IMR-90 (cell line): ENCODE measurements around the gene ANKDD1A. TPM values are rescaled to one million over a fixed set of nuclear protein-coding genes. Genes with fewer than 3 reads are reported as not detected.
A peak's percentile ranks its signal among the peaks of the same experiment; 100 is the strongest.

ENCODE experiments used
- ATAC-seq: fragments of 200-7000 bp; cut with Tn5 transposase; 2 replicates; pipeline ENCODE4 v1.9.1; 2020; ENCODE audit warnings: low read depth, mild to moderate bottlenecking, moderate library complexity
- BruUV-seq: library from RNA; stranded (reverse); fragments of 400-500 nt; replicated peaks from 2 replicates; lab custom pipeline; 2021; lab: Mats Ljungman, UMichigan
- CTCF ChIA-PET: fragments of 300-600 bp; formaldehyde crosslinking; extraction: SDS; loops from one replicate; lab custom pipeline; 2021; ENCODE audit warnings: antibody characterized with exemption; lab: Yijun Ruan, JAX
- POLR2A ChIA-PET: fragments of 300-600 bp; sonication (Branson Sonifier 250); formaldehyde crosslinking; loops from one replicate; lab custom pipeline; 2022; ENCODE audit warnings: antibody characterized with exemption; ENCODE audit not compliant: unreplicated experiment; lab: Charles Lee
- DNase-seq: peaks from one replicate; pipeline ENCODE4 v3.0.0; 2013
- H2AFZ ChIP-seq: replicated peaks from 2 replicates; pipeline ENCODE3; 2013; ENCODE audit warnings: low read length, mild to moderate bottlenecking; ENCODE audit not compliant: poor library complexity
- H2AK5ac ChIP-seq: 2 replicates; pipeline ENCODE4 v1.6.1; 2013; ENCODE audit warnings: low read depth, low read length, inconsistent platforms
- H2AK9ac ChIP-seq: replicated peaks from 2 replicates; pipeline ENCODE3; 2013; ENCODE audit warnings: mild to moderate bottlenecking, low read depth, low read length, moderate library complexity; ENCODE audit not compliant: poor library complexity
- H2BK120ac ChIP-seq: 2 replicates; pipeline ENCODE4 v1.6.1; 2013; ENCODE audit warnings: low read depth, low read length, inconsistent platforms
- H2BK15ac ChIP-seq: 3 replicates; pipeline ENCODE4 v1.6.1; 2013; ENCODE audit warnings: low read depth, low read length, inconsistent platforms
- H2BK20ac ChIP-seq: 2 replicates; pipeline ENCODE4 v1.6.1; 2013; ENCODE audit warnings: low read depth, mild to moderate bottlenecking, inconsistent platforms, low read length, moderate library complexity
- H2BK5ac ChIP-seq: 2 replicates; pipeline ENCODE4 v1.6.1; 2013; ENCODE audit warnings: mild to moderate bottlenecking, low read depth, low read length, inconsistent platforms; ENCODE audit not compliant: poor library complexity, severe bottlenecking
- H3K14ac ChIP-seq: replicated peaks from 2 replicates; pipeline ENCODE4 v1.6.1; 2013; ENCODE audit warnings: low read depth, low read length, inconsistent platforms
- H3K18ac ChIP-seq: 2 replicates; pipeline ENCODE4 v1.6.1; 2013; ENCODE audit warnings: low read depth, low read length, control low read depth
- H3K23ac ChIP-seq: 2 replicates; pipeline ENCODE4 v1.6.1; 2013; ENCODE audit warnings: low read depth, low read length, inconsistent platforms
- H3K27ac ChIP-seq: 2 replicates; pipeline ENCODE4 v1.5.1; 2013; ENCODE audit warnings: mild to moderate bottlenecking, control low read depth, low read length; ENCODE audit not compliant: insufficient read depth
- H3K27me3 ChIP-seq: 2 replicates; pipeline ENCODE4 v1.6.1; 2013; ENCODE audit warnings: low read length; ENCODE audit not compliant: control insufficient read depth, insufficient read depth
- H3K36me3 ChIP-seq: 2 replicates; pipeline ENCODE4 v1.6.1; 2013; ENCODE audit warnings: low read length, mixed read lengths; ENCODE audit not compliant: control insufficient read depth, insufficient read depth
- H3K4ac ChIP-seq: 2 replicates; pipeline ENCODE4 v1.6.1; 2013; ENCODE audit warnings: low read depth, low read length, inconsistent platforms
- H3K4me1 ChIP-seq: 2 replicates; pipeline ENCODE4 v1.6.1; 2013; ENCODE audit warnings: low read length, mixed read lengths; ENCODE audit not compliant: control insufficient read depth, insufficient read depth
- H3K4me2 ChIP-seq: 2 replicates; pipeline ENCODE4 v1.6.1; 2013; ENCODE audit warnings: low read depth, mild to moderate bottlenecking, control low read depth, low read length, moderate library complexity
- H3K4me3 ChIP-seq: 2 replicates; pipeline ENCODE4 v1.5.1; 2013; ENCODE audit warnings: low read depth, mild to moderate bottlenecking, control low read depth, low read length, moderate library complexity; ENCODE audit not compliant: insufficient read depth
- H3K56ac ChIP-seq: 2 replicates; pipeline ENCODE4 v1.6.1; 2013; ENCODE audit warnings: low read length, inconsistent platforms; ENCODE audit not compliant: insufficient read depth; ENCODE audit errors: extremely low read depth
- H3K79me1 ChIP-seq, 2 experiments: 2 replicates each; pipeline ENCODE4 v1.6.1; 2013; ENCODE audit warnings: low read length in 2 of 2, inconsistent platforms in 1 of 2, low read depth in 1 of 2
- H3K9ac ChIP-seq: 2 replicates; pipeline ENCODE4 v1.6.1; 2013; ENCODE audit warnings: low read depth, low read length, control low read depth
- H3K9me1 ChIP-seq: 2 replicates; pipeline ENCODE4 v1.6.1; 2013; ENCODE audit warnings: low read length, inconsistent platforms; ENCODE audit not compliant: insufficient read depth
- H3K9me3 ChIP-seq: 2 replicates; pipeline ENCODE4 v1.6.1; 2013; ENCODE audit warnings: low read length; ENCODE audit not compliant: control insufficient read depth, insufficient read depth
- H4K20me1 ChIP-seq: 2 replicates; pipeline ENCODE4 v1.6.1; 2013; ENCODE audit warnings: low read length, inconsistent platforms; ENCODE audit not compliant: insufficient read depth
- H4K5ac ChIP-seq: 2 replicates; pipeline ENCODE4 v1.6.1; 2013; ENCODE audit warnings: mild to moderate bottlenecking, low read depth, low read length, control low read depth
- H4K8ac ChIP-seq, 2 experiments: 2 replicates each; pipeline ENCODE4 v1.6.1; 2013; ENCODE audit warnings: low read depth in 2 of 2, low read length in 2 of 2, control low read depth in 1 of 2, inconsistent platforms in 1 of 2
- H4K91ac ChIP-seq: 2 replicates; pipeline ENCODE4 v1.6.1; 2013; ENCODE audit warnings: low read depth, low read length, inconsistent platforms; ENCODE audit not compliant: insufficient read depth
- BHLHE40 ChIP-seq: fragments of 150-350 bp; IDR thresholded peaks from 2 replicates; pipeline ENCODE4 v1.6.1; 2016; ENCODE audit warnings: mild to moderate bottlenecking, low read depth, low read length
- CEBPB ChIP-seq: IDR thresholded peaks from 2 replicates; pipeline ENCODE4 v1.6.1; 2012; ENCODE audit warnings: low read depth, low read length, improper control_type of control experiment
- CHD1 ChIP-seq: IDR thresholded peaks from 2 replicates; pipeline ENCODE4 v1.6.1; 2012; ENCODE audit warnings: low read depth, low read length, improper control_type of control experiment
- FOS ChIP-seq: fragments of 150-350 bp; IDR thresholded peaks from 2 replicates; pipeline ENCODE4 v1.6.1; 2016; ENCODE audit warnings: low read depth, low read length
- MXI1 ChIP-seq: IDR thresholded peaks from 2 replicates; pipeline ENCODE4 v1.6.1; 2012; ENCODE audit warnings: low read depth, mild to moderate bottlenecking, low read length, moderate library complexity, borderline replicate concordance
- RAD21 ChIP-seq: IDR thresholded peaks from 2 replicates; pipeline ENCODE4 v1.6.1; 2012; ENCODE audit warnings: low read length, improper control_type of control experiment
- RFX5 ChIP-seq: IDR thresholded peaks from 2 replicates; pipeline ENCODE4 v1.8.0; 2012; ENCODE audit warnings: low read depth, mild to moderate bottlenecking, low read length, moderate library complexity
- USF2 ChIP-seq: fragments of 150-350 bp; IDR thresholded peaks from 2 replicates; pipeline ENCODE4 v1.6.1; 2017; ENCODE audit warnings: mild to moderate bottlenecking, antibody characterized with exemption, low read length, low read depth
- WGBS, 2 experiments: methylation state at CpG; one replicate each; pipeline versions ENCODE4 v1.1.5 to v1.1.7; 2013; ENCODE audit warnings: missing lambda C conversion rate in 2 of 2; ENCODE audit not compliant: insufficient read length in 1 of 2; ENCODE audit errors: extremely low coverage in 2 of 2; 5-methylcytosine and 5-hydroxymethylcytosine counted together
- dilution Hi-C: fragments of 300-500 bp; cut with HindIII; formaldehyde crosslinking; loops from one replicate; pipeline ENCODE4 v1.14.3; 2018; ENCODE audit warnings: low sequenced_read_pairs; ENCODE audit not compliant: unreplicated experiment
- in situ Hi-C: fragments of 300-500 bp; cut with MboI; formaldehyde crosslinking; loops from 3 replicates; pipeline ENCODE4 v1.14.3; 2019; ENCODE audit warnings: low sequenced_read_pairs, inconsistent platforms, mixed read lengths
- intact Hi-C: fragments of 100-400 bp; cut with micrococcal nuclease; formaldehyde crosslinking; loops from 2 replicates; pipeline ENCODE4 v1.10.0; 2022
- polyA plus RNA-seq, 3 experiments: library from polyadenylated mRNA; depleted of rRNA; stranded (reverse); fragments of >200 nt; gene quantifications; 2 replicates each; pipeline ENCODE4 v1.2.3, GENCODE V29; 2012; ENCODE audit warnings: low replicate concordance in 1 of 3
- total RNA-seq: library from RNA; depleted of rRNA; stranded (reverse); fragments of >200 nt; gene quantifications from 2 replicates; pipeline ENCODE4 v1.2.3, GENCODE V29; 2012

ANKDD1A gene
- total and polyA plus RNA-seq, 2 of the 4 experiments (the other 2 are of a cell fraction): 3.6 to 4.9 TPM

GRCh38 chr15:64864068-64864467, 47.6 kb upstream of the ANKDD1A start:
- peak overlapping the region; percentile 44 for H4K91ac ChIP-seq
- H4K20me1 ChIP-seq: peaks cover 13% of the 10 kb centered on the region
- peak overlapping the region; percentile 36; the same call in 1 of the 2 replicates for H3K23ac ChIP-seq
- H3K14ac ChIP-seq: peak overlapping the region; percentile 10; the same call in 1 of the 2 replicates
- H2BK20ac ChIP-seq: peak overlapping the region; percentile 32; the same call in 1 of the 2 replicates
- H3K79me1 ChIP-seq: peaks cover 37 to 82% of the 10 kb centered on the region in 2 experiments
- ATAC-seq (no peak), DNase-seq (peak; percentile 38)
- peak overlapping the region; percentile 77 for H3K18ac ChIP-seq
- in situ Hi-C loops: no loop called here
- H3K4me2 ChIP-seq: 0 out of 2 replicates have a peak overlapping the region, but pooled peaks have one; percentile 14
- H2AFZ ChIP-seq: no peak overlapping the region
- no peak overlapping the region for H3K4me3 ChIP-seq
- POLR2A ChIA-PET: no interaction called here
- CTCF ChIA-PET: interaction anchor here (1.4 kb wide), 1 partner anchor 13 kb away, joined by 3 read pairs; no protein-coding TSS in a partner anchor
- H3K36me3 ChIP-seq: peaks cover 69% of the 10 kb centered on the region
- TF ChIP-seq RFX5 (no peak), RAD21 (no peak), FOS (no peak), BHLHE40 (no peak), CHD1 (no peak), USF2 (no peak), MXI1 (no peak), CEBPB (no peak)
- intact Hi-C loops: no loop called here
- BruUV-seq: no TSS peak
- WGBS, 2 experiments: 71% methylated on average over 1 of the region's 1 CpG; no CpG with 5 or more reads in 1 of the 2 experiments
- H3K27ac ChIP-seq: peak overlapping the region; percentile 90
- peaks cover 46% of the 10 kb centered on the region for H3K9me1 ChIP-seq
- no peaks in the 10 kb centered on the region for H3K27me3 ChIP-seq
- peak overlapping the region; percentile 0; the same call in 2 of the 3 replicates for H2BK15ac ChIP-seq
- H4K8ac ChIP-seq: 0 out of 4 replicates have a peak overlapping the region, but pooled peaks of 1 of the 2 experiments have one; percentile 1
- peak overlapping the region; percentile 61 for H2BK5ac ChIP-seq
- dilution Hi-C loops: no loop called here
- H3K56ac ChIP-seq: no peak overlapping the region
- H3K9ac ChIP-seq: no peak overlapping the region
- peaks cover 56% of the 10 kb centered on the region for H3K4me1 ChIP-seq
- H2AK5ac ChIP-seq: peak overlapping the region; percentile 65
- peak overlapping the region; percentile 5 for H2AK9ac ChIP-seq
- H4K5ac ChIP-seq: peak overlapping the region; percentile 80
- no peaks in the 10 kb centered on the region for H3K9me3 ChIP-seq
- peak overlapping the region; percentile 29 for H3K4ac ChIP-seq
- peak overlapping the region; percentile 65 for H2BK120ac ChIP-seq
